Measurements from ENCODE around the gene STARD13. TPM values are rescaled to one million over a fixed set of nuclear protein-coding genes. Genes with fewer than 3 reads are reported as not detected.

The STARD13 gene
- total RNA-seq, 1 donor from 2014 or later: 8.9 TPM

DNA sequence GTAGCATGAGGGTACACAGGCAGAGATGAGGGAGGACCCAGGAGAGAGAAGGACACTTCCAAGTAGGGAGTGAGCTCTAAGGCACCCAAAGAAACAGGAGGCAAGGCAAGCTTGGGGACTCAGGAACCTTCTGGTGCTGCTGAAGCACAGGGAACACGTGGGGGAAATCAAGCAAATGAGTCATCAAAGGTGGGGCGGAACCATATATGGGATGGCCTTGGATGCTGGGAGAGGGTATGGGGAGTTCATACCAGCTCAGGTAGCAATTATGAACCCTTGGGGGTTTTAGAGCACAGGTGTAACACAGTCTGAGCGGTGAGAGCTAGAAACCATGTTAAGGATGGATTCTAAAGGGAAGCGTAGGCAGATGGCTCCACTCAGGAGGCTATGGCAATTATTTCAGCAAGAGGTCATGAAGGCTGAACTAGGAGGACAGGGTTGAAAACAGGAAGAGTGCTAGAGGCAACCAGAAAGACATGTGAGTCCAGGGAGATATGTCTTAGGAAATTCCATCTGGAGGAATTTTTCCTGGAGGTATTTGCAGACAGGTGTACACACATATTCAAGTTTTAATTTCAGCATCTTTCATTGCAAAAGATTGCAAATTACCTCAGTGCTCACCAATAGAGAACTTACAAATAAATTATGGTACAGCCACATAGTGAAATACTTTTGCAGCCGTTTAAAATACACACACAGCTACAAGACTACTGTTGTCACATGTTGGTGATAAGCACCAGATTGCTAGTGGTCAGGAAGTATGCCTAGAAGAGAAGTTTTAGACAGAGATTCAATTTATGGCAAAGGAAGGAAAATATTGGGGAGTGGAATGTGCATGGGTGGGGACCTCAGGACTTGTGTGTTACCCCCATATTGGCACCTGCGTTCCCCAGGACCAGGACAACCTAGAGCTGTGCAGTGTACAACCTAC lies 77.0 kb downstream of the STARD13 start:
- H3K4me3 ChIP-seq (ENCODE audit: low read depth, low read length): no peak overlapping the region
- no peak for TF ChIP-seq CTCF (conservative IDR thresholded peaks at IDR 0.05; ENCODE audit: low read depth, low read length)
- DNase-seq (ENCODE audit: low read depth): no peak

DNA sequence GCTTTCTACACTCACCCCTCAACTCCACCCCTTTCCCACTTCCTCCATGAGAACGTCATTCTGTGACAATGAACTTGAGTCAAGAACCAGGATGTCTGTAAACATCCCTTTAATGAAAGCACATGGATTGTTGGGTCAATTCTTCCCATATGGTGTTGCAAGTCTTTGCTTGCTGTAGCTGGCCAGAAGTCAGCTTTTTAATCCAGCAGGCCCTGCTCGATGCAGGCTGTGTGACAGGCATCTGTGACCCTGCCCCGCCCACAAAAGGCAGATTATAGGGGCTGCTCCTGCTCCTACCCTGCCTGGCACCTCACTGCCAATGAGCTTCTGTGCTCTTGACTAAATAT lies 78.0 kb downstream of the STARD13 start:
- no peak for DNase-seq (ENCODE audit: low read depth)
- H3K4me3 ChIP-seq (ENCODE audit: low read depth, low read length): no peak overlapping the region
- TF ChIP-seq CTCF (conservative IDR thresholded peaks at IDR 0.05; ENCODE audit: low read depth, low read length): no peak

- no peak for DNase-seq (ENCODE audit: low read depth)
- H3K4me3 ChIP-seq (ENCODE audit: low read depth, low read length): no peak overlapping the region
- TF ChIP-seq CTCF (conservative IDR thresholded peaks at IDR 0.05; ENCODE audit: low read depth, low read length): no peak
Observed at GRCh38 chr13:33206945-33207614, 78.5 kb downstream of the STARD13 start.

- no peak overlapping the region for H3K4me3 ChIP-seq (ENCODE audit: low read depth, low read length)
- no peak for TF ChIP-seq CTCF (conservative IDR thresholded peaks at IDR 0.05; ENCODE audit: low read depth, low read length)
- no peak for DNase-seq (ENCODE audit: low read depth)
Observed at GRCh38 chr13:33206425-33206824, 79.1 kb downstream of the STARD13 start.

GRCh38 chr13:33205804-33206221 lies 79.7 kb downstream of the STARD13 start:
- H3K4me3 ChIP-seq (ENCODE audit: low read depth, low read length): no peak overlapping the region
- DNase-seq (ENCODE audit: low read depth): no peak
- TF ChIP-seq CTCF (conservative IDR thresholded peaks at IDR 0.05; ENCODE audit: low read depth, low read length): no peak

DNA sequence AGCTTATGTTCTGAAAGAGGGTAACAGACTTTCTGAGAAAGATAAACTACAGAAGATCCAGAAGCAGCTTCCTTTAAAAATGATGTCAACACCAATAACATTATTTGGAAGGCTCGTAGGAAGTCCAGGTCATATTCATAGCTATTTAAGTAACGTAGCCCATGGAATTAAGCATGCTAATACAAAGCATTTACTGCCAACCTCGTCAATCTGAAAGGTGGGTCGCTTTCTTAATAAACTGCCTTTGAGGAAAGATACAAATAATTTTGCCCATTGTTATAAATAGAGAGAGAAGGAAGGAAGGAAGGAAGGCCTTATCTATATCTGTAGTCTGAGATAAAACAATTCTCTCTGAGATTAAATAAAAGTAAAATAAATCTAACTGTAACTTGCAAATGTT lies 80.3 kb downstream of the STARD13 start:
- TF ChIP-seq CTCF (conservative IDR thresholded peaks at IDR 0.05; ENCODE audit: low read depth, low read length): no peak
- no peak for DNase-seq (ENCODE audit: low read depth)
- no peak overlapping the region for H3K4me3 ChIP-seq (ENCODE audit: low read depth, low read length)

Measured in epithelial cell of proximal tubule (primary cell).